ENCODE results near the gene OR6V1. TPM values are rescaled to one million over a fixed set of nuclear protein-coding genes. Genes with fewer than 3 reads are reported as not detected.

Gene OR6V1
- total RNA-seq, 4 donors from 2014 or later, result not detected

- no peaks in the 10 kb centered on the region for H3K9me3 ChIP-seq
- no peaks in the 10 kb centered on the region for H3K4me1 ChIP-seq
- intact Hi-C loops (cut with DNase I), result no loop called here
- WGBS, 2 donors, result 85 to 92% methylated on average over 3 of the region's 3 CpGs
- no peaks in the 10 kb centered on the region for H3K36me3 ChIP-seq
- no peaks in the 10 kb centered on the region for H3K27me3 ChIP-seq
- H3K27ac ChIP-seq, result no peak overlapping the region
- no peak overlapping the region for H3K4me3 ChIP-seq (replicated peaks in 1 of 3)
- TF ChIP-seq CTCF (IDR thresholded peaks at IDR 0.05) (no peak), POLR2A (IDR thresholded peaks at IDR 0.05) (no peak)
- no peak for DNase-seq
Observed at GRCh38 chr7:143040209-143040715, 11.9 kb upstream of the OR6V1 start.

- no peak for TF ChIP-seq CTCF (IDR thresholded peaks at IDR 0.05)
- TF ChIP-seq POLR2A (IDR thresholded peaks at IDR 0.05), result no peak
- intact Hi-C loops (cut with DNase I), result no loop called here
Observed at GRCh38 chr7:143041346-143041745, 10.8 kb upstream of the OR6V1 start.

GRCh38 chr7:143042159-143042789 lies 9.9 kb upstream of the OR6V1 start:
- intact Hi-C loops (cut with DNase I), result no loop called here
- Histone ChIP-seq H3K27me3 (no peaks in the 10 kb centered on the region), H3K27ac (no peak overlapping the region), H3K36me3 (no peaks in the 10 kb centered on the region), H3K4me3 (replicated peaks in 1 of 3) (no peak overlapping the region), H3K9me3 (no peaks in the 10 kb centered on the region), H3K4me1 (no peaks in the 10 kb centered on the region)
- 70 to 85% methylated on average over 3 of the region's 3 CpGs for WGBS, 2 donors
- DNase-seq, result no peak
- TF ChIP-seq CTCF (IDR thresholded peaks at IDR 0.05) (no peak), POLR2A (IDR thresholded peaks at IDR 0.05) (no peak)

More at GRCh38 chr7:143041346-143041745, 10.8 kb upstream of the OR6V1 start:
- Histone ChIP-seq H3K27ac (no peak overlapping the region), H3K9me3 (no peaks in the 10 kb centered on the region), H3K27me3 (no peaks in the 10 kb centered on the region), H3K4me1 (no peaks in the 10 kb centered on the region), H3K4me3 (replicated peaks in 1 of 3) (no peak overlapping the region), H3K36me3 (no peaks in the 10 kb centered on the region)
- WGBS, 2 donors, result 92 to 97% methylated on average over 6 of the region's 6 CpGs
- DNase-seq, result no peak

GRCh38 chr7:143042790-143043271 lies 9.3 kb upstream of the OR6V1 start:
- Histone ChIP-seq H3K27me3 (no peaks in the 10 kb centered on the region), H3K4me3 (replicated peaks in 1 of 3) (no peak overlapping the region), H3K27ac (no peak overlapping the region), H3K4me1 (no peaks in the 10 kb centered on the region), H3K9me3 (no peaks in the 10 kb centered on the region), H3K36me3 (no peaks in the 10 kb centered on the region)
- TF ChIP-seq POLR2A (IDR thresholded peaks at IDR 0.05) (no peak), CTCF (IDR thresholded peaks at IDR 0.05) (no peak)
- 67 to 69% methylated on average over 6 of the region's 6 CpGs for WGBS, 2 donors
- intact Hi-C loops (cut with DNase I), result no loop called here
- DNase-seq, result no peak

GRCh38 chr7:143043391-143043790 lies 8.8 kb upstream of the OR6V1 start:
- H3K4me3 ChIP-seq (replicated peaks in 1 of 3), result no peak overlapping the region
- H3K9me3 ChIP-seq, result no peaks in the 10 kb centered on the region
- H3K27me3 ChIP-seq, result no peaks in the 10 kb centered on the region
- no peak overlapping the region for H3K27ac ChIP-seq
- no peak for DNase-seq
- 54 to 71% methylated on average over 2 of the region's 2 CpGs for WGBS, 2 donors
- no peaks in the 10 kb centered on the region for H3K4me1 ChIP-seq
- no peaks in the 10 kb centered on the region for H3K36me3 ChIP-seq
- TF ChIP-seq CTCF (IDR thresholded peaks at IDR 0.05), result no peak
- no peak for TF ChIP-seq POLR2A (IDR thresholded peaks at IDR 0.05)
- intact Hi-C loops (cut with DNase I), result no loop called here
